Testis (tissue), 2 donors: ENCODE data around the gene CDH13.

Experiments used
- POLR2A ChIP-seq: fragments of 450-650 bp; IDR thresholded peaks from one replicate; pipeline ENCODE4 v1.6.1; 2017; ENCODE audit warnings: antibody characterized with exemption, mild to moderate bottlenecking, moderate library complexity
- TF ChIP-seq, protein P1 (sequence below), 3 experiments: fragments of 450-650 bp in 2 of 3; fragments of 200-600 bp in 1 of 3; sonication (generic) in 1 of 3; IDR thresholded peaks; one replicate each; pipeline ENCODE4 v1.5.1; 2016 to 2019; ENCODE audit warnings: antibody characterized with exemption in 3 of 3, mild to moderate bottlenecking in 2 of 3, moderate library complexity in 1 of 3

DNA sequence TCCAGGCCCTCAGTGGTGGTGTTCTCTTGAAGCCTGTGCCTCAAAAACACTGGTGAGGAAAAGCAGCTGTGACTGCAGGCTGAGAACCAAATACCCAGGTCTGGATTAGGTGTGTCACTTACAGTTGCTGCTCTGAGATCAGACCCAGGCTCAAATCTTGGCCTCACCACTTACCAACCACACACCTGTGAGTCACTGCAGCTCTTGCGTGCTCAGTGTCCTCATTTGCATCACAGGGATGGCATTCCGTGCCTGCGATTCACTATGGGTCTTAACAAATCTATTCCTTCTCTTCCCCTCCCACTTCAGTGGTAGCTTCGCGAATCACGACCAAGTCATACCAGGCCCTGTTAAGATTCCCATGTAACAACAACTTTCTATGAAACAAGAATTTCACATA is 947.6 kb downstream of the CDH13 start:
- TF ChIP-seq, protein P1, sequence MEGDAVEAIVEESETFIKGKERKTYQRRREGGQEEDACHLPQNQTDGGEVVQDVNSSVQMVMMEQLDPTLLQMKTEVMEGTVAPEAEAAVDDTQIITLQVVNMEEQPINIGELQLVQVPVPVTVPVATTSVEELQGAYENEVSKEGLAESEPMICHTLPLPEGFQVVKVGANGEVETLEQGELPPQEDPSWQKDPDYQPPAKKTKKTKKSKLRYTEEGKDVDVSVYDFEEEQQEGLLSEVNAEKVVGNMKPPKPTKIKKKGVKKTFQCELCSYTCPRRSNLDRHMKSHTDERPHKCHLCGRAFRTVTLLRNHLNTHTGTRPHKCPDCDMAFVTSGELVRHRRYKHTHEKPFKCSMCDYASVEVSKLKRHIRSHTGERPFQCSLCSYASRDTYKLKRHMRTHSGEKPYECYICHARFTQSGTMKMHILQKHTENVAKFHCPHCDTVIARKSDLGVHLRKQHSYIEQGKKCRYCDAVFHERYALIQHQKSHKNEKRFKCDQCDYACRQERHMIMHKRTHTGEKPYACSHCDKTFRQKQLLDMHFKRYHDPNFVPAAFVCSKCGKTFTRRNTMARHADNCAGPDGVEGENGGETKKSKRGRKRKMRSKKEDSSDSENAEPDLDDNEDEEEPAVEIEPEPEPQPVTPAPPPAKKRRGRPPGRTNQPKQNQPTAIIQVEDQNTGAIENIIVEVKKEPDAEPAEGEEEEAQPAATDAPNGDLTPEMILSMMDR (IDR thresholded peaks at IDR 0.05), result no peak
- TF ChIP-seq POLR2A, result no peak
